OCI-LY7 (cell line): Measurements from ENCODE around the gene SCLY. TPM values are rescaled to one million over a fixed set of nuclear protein-coding genes. Genes with fewer than 3 reads are reported as not detected.
A peak's percentile ranks its signal among the peaks of the same experiment; 100 is the strongest.
"Not testable (repeated sequence)": the region's sequence is repeated elsewhere in the genome, so short reads cannot be mapped to it uniquely, and the experiment has no call there.

Source experiments
- BruUV-seq: library from RNA; stranded (reverse); fragments of 400-500 nt; replicated peaks from 2 replicates; lab custom pipeline; 2021; lab: Mats Ljungman, UMichigan
- CTCF ChIA-PET: fragments of 300-600 bp; sonication (Branson Sonifier 250); formaldehyde crosslinking; loops from one replicate; lab custom pipeline; 2022; ENCODE audit warnings: antibody characterized with exemption; ENCODE audit not compliant: unreplicated experiment; lab: Charles Lee
- POLR2A ChIA-PET: fragments of 300-600 bp; sonication (Branson Sonifier 250); formaldehyde crosslinking; loops from one replicate; lab custom pipeline; 2022; ENCODE audit warnings: antibody characterized with exemption; lab: Charles Lee
- DNase-seq: peaks from one replicate; pipeline ENCODE4 v3.0.0-alpha.2; 2015; ENCODE audit warnings: low spot score
- H2AFZ ChIP-seq: fragments of 200-600 bp; sonication (generic), shearing (Covaris generic); 2 replicates; pipeline ENCODE4 v1.6.1; 2014; ENCODE audit warnings: mild to moderate bottlenecking, antibody characterized with exemption, low read length, moderate library complexity
- H3K27ac ChIP-seq: fragments of 200-600 bp; sonication (generic); 2 replicates; pipeline ENCODE4 v1.5.1; 2014; ENCODE audit warnings: mixed run types, low read depth, mild to moderate bottlenecking, moderate library complexity, low read length, inconsistent platforms; ENCODE audit not compliant: poor library complexity, severe bottlenecking
- H3K36me3 ChIP-seq: fragments of 200-600 bp; sonication (generic); 2 replicates; pipeline ENCODE4 v1.6.1; 2014; ENCODE audit warnings: mild to moderate bottlenecking, antibody characterized with exemption, low read length, moderate library complexity, mixed read lengths; ENCODE audit not compliant: insufficient read depth
- H3K4me1 ChIP-seq: fragments of 200-600 bp; sonication (generic); 2 replicates; pipeline ENCODE4 v1.5.1; 2014; ENCODE audit warnings: mild to moderate bottlenecking, low read length; ENCODE audit not compliant: insufficient read depth, poor library complexity, severe bottlenecking
- H3K4me2 ChIP-seq: fragments of 200-600 bp; sonication (generic); 2 replicates; pipeline ENCODE4 v1.6.1; 2014; ENCODE audit warnings: mild to moderate bottlenecking, low read length
- H3K4me3 ChIP-seq: fragments of 200-600 bp; sonication (generic); 2 replicates; pipeline ENCODE4 v1.5.1; 2014; ENCODE audit warnings: mild to moderate bottlenecking, low read depth, low read length; ENCODE audit not compliant: poor library complexity, severe bottlenecking
- H3K79me2 ChIP-seq: fragments of 200-600 bp; sonication (generic); 2 replicates; pipeline ENCODE4 v1.6.1; 2016; ENCODE audit warnings: low read depth, mild to moderate bottlenecking, low read length, moderate library complexity, mixed read lengths; ENCODE audit not compliant: insufficient read depth
- H3K9me2 ChIP-seq: fragments of 200-600 bp; sonication (generic); 2 replicates; pipeline ENCODE4 v1.6.1; 2016; ENCODE audit warnings: mild to moderate bottlenecking, low read length, mixed read lengths; ENCODE audit not compliant: insufficient read depth
- H3K9me3 ChIP-seq: fragments of 200-600 bp; sonication (generic); 2 replicates; pipeline ENCODE4 v1.6.1; 2014; ENCODE audit warnings: mild to moderate bottlenecking, mixed run types, low read length, mixed read lengths
- H4K20me1 ChIP-seq: fragments of 200-600 bp; sonication (generic); 2 replicates; pipeline ENCODE4 v1.6.1; 2014; ENCODE audit warnings: mild to moderate bottlenecking, antibody characterized with exemption, low read length, moderate library complexity, mixed read lengths; ENCODE audit not compliant: insufficient read depth
- EZH2phosphoT487 ChIP-seq: fragments of 200-600 bp; sonication (generic); IDR thresholded peaks from 2 replicates; pipeline ENCODE4 v1.6.1; 2018; ENCODE audit warnings: low read depth, borderline replicate concordance, mild to moderate bottlenecking, mixed run types, antibody characterized with exemption, low read length, moderate library complexity, mixed read lengths
- intact Hi-C: fragments of 100-400 bp; cut with micrococcal nuclease; formaldehyde crosslinking; loops from one replicate; pipeline ENCODE4 v1.10.0; 2022; ENCODE audit not compliant: unreplicated experiment
- total RNA-seq, 2 experiments: library from RNA; depleted of rRNA in 1 of 2; stranded (reverse); fragments of >200 nt in 1 of 2; shearing (Covaris generic) in 1 of 2; gene quantifications; 2 replicates each; pipeline ENCODE4 v1.2.3, GENCODE V29; 2014 to 2022
- TF ChIP-seq, protein P1 (sequence below): fragments of 200-600 bp; sonication (generic); conservative IDR thresholded peaks from 2 replicates; pipeline ENCODE4 v1.5.1; 2014; ENCODE audit warnings: mild to moderate bottlenecking, antibody characterized with exemption, low read length, moderate library complexity, mixed read lengths

Gene SCLY
- total RNA-seq, 2 experiments from 2014 or later = 29.9 to 41.7 TPM

DNA sequence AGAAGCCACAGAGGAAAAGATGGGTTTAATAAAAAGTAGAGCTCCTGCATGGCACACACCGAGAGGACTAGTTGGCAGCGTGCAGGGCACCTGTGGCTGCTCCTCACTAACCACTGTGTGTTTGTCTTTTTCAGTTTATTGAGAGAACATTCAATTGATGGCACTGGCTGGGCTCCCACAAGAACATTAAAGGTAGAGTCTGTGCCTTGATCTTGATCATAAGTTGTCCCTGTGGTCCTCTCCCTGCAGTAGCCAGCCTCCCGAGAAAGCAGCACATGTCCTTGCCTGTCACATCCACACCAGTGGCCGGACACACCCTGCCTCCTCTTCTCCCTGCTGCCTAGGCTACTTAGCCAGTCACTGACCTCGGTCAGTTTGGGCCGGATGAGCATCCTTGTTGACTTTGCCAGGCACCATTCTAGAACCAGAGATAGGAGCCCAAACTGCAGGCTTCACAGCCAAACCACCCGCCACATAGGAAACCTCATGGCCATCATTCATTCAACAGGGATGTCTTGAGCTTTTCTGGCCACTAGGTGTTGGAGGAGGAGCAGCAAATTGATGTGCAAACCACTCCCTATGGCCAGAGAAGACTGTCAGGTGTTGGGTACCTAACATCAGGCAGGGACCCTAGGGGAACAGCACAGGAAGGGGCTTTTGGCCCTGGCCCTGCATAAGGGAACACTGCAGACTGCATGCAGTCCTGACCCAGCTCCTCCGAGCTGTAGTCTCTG is 30.2 kb upstream of the SCLY start:
- Histone ChIP-seq H3K4me1 (no peaks in the 10 kb centered on the region), H3K79me2 (no peaks in the 10 kb centered on the region), H2AFZ (no peak overlapping the region), H3K9me2 (no peaks in the 10 kb centered on the region), H3K9me3 (no peaks in the 10 kb centered on the region), H3K36me3 (no peaks in the 10 kb centered on the region), H3K4me2 (no peak overlapping the region), H3K4me3 (no peak overlapping the region), H3K27ac (no peak overlapping the region), H4K20me1 (no peaks in the 10 kb centered on the region)
- ChIA-PET CTCF (no interaction called here), POLR2A (no interaction called here)
- DNase-seq = no peak
- no peak for TF ChIP-seq EZH2phosphoT487
- TF ChIP-seq, protein P1, sequence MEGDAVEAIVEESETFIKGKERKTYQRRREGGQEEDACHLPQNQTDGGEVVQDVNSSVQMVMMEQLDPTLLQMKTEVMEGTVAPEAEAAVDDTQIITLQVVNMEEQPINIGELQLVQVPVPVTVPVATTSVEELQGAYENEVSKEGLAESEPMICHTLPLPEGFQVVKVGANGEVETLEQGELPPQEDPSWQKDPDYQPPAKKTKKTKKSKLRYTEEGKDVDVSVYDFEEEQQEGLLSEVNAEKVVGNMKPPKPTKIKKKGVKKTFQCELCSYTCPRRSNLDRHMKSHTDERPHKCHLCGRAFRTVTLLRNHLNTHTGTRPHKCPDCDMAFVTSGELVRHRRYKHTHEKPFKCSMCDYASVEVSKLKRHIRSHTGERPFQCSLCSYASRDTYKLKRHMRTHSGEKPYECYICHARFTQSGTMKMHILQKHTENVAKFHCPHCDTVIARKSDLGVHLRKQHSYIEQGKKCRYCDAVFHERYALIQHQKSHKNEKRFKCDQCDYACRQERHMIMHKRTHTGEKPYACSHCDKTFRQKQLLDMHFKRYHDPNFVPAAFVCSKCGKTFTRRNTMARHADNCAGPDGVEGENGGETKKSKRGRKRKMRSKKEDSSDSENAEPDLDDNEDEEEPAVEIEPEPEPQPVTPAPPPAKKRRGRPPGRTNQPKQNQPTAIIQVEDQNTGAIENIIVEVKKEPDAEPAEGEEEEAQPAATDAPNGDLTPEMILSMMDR = peak; percentile 40
- intact Hi-C loops = no loop called here
- no TSS peak for BruUV-seq

GRCh38 chr2:238031751-238032150 is 29.1 kb upstream of the SCLY start:
- TF ChIP-seq, protein P1 = no peak
- TF ChIP-seq EZH2phosphoT487 = no peak
- H3K79me2 ChIP-seq = no peaks in the 10 kb centered on the region
- no peaks in the 10 kb centered on the region for H4K20me1 ChIP-seq
- no TSS peak for BruUV-seq
- no peaks in the 10 kb centered on the region for H3K9me2 ChIP-seq
- H3K4me1 ChIP-seq = no peaks in the 10 kb centered on the region
- no peak overlapping the region for H2AFZ ChIP-seq
- no peak overlapping the region for H3K4me3 ChIP-seq
- POLR2A ChIA-PET = no interaction called here
- no peak overlapping the region for H3K27ac ChIP-seq
- no peak overlapping the region for H3K4me2 ChIP-seq
- no peaks in the 10 kb centered on the region for H3K36me3 ChIP-seq
- no peak for DNase-seq
- CTCF ChIA-PET = no interaction called here
- H3K9me3 ChIP-seq = no peaks in the 10 kb centered on the region
- intact Hi-C loops = no loop called here

GRCh38 chr2:238032755-238033337 is 28.0 kb upstream of the SCLY start:
- no TSS peak for BruUV-seq
- no peak overlapping the region for H3K27ac ChIP-seq
- POLR2A ChIA-PET = interaction anchor here (0.9 kb wide), 1 partner anchor 82 kb away, joined by 3 read pairs; no protein-coding TSS in a partner anchor
- no peak overlapping the region for H3K4me2 ChIP-seq
- H3K9me2 ChIP-seq = no peaks in the 10 kb centered on the region
- H3K4me1 ChIP-seq = no peaks in the 10 kb centered on the region
- H2AFZ ChIP-seq = no peak overlapping the region
- no peak overlapping the region for H3K4me3 ChIP-seq
- no peaks in the 10 kb centered on the region for H3K79me2 ChIP-seq
- DNase-seq = no peak
- H3K9me3 ChIP-seq = no peaks in the 10 kb centered on the region
- CTCF ChIA-PET = no interaction called here
- no peaks in the 10 kb centered on the region for H4K20me1 ChIP-seq
- H3K36me3 ChIP-seq = no peaks in the 10 kb centered on the region
- intact Hi-C loops = no loop called here
- TF ChIP-seq EZH2phosphoT487 = no peak
- TF ChIP-seq, protein P1 = no peak

DNA sequence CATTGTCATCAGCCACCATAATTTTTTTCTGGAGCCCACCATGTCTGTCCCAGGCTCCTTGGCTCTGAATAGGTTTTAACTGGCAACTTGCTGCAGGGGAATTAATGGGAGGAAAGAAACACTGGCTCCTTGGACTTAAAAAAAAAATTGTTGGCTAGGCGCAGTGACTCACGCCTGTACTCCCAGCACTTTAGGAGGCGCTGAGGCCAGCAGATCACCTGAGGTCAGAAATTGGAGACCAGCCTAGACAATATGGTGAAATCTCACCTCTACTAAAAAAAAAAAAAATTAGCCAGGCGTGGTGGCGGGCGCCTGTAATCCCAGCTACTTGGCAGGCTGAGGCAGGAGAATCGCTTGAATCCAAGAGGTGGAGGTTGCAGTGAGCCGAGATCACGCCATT is 26.8 kb upstream of the SCLY start:
- H4K20me1 ChIP-seq, H2AFZ ChIP-seq, H3K27ac ChIP-seq, BruUV-seq, H3K4me2 ChIP-seq, DNase-seq, H3K79me2 ChIP-seq, intact Hi-C loops, H3K4me3 ChIP-seq, H3K4me1 ChIP-seq, H3K9me3 ChIP-seq, H3K9me2 ChIP-seq, POLR2A ChIA-PET, H3K36me3 ChIP-seq, CTCF ChIA-PET: not testable (repeated sequence)
